Tibial nerve (tissue), 3 donors: ENCODE results near the gene KLHDC8B.

Experiments
- POLR2A ChIP-seq, 2 donors: fragments of 450-650 bp; IDR thresholded peaks; one replicate each; pipeline ENCODE4 v1.6.1; 2017; ENCODE audit warnings: antibody characterized with exemption in 2 of 2, mild to moderate bottlenecking in 2 of 2, moderate library complexity in 2 of 2
- TF ChIP-seq, protein P1 (sequence below), 5 experiments: fragments of 200-600 bp in 3 of 5; fragments of 450-650 bp in 2 of 5; sonication (generic) in 3 of 5; IDR thresholded peaks; one replicate each; pipeline ENCODE4 v1.5.1; 2016 to 2019; ENCODE audit warnings: antibody characterized with exemption in 5 of 5, mild to moderate bottlenecking in 3 of 5, moderate library complexity in 2 of 5

DNA sequence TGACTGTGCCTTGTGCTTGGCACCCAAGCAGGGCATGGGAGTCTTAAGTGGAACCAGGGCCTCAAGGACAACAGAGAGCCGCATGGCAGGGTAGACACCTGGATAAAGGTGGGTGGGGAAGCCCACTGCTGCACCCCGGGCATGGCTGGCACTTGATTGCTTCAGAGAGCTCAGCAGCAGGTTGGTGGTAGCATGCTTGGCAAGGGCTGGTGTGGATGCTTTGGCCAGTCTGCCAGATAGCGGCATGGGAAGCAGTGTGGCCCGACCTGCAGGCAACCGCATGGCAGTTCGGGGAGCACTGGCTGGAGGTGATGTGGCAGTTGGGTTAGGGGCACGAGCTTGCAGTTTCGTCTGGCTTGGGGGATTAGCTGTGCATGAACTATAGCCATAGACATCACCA, 7.8 kb upstream of the KLHDC8B start:
- TF ChIP-seq, protein P1, sequence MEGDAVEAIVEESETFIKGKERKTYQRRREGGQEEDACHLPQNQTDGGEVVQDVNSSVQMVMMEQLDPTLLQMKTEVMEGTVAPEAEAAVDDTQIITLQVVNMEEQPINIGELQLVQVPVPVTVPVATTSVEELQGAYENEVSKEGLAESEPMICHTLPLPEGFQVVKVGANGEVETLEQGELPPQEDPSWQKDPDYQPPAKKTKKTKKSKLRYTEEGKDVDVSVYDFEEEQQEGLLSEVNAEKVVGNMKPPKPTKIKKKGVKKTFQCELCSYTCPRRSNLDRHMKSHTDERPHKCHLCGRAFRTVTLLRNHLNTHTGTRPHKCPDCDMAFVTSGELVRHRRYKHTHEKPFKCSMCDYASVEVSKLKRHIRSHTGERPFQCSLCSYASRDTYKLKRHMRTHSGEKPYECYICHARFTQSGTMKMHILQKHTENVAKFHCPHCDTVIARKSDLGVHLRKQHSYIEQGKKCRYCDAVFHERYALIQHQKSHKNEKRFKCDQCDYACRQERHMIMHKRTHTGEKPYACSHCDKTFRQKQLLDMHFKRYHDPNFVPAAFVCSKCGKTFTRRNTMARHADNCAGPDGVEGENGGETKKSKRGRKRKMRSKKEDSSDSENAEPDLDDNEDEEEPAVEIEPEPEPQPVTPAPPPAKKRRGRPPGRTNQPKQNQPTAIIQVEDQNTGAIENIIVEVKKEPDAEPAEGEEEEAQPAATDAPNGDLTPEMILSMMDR (IDR thresholded peaks at IDR 0.05): no peak
- TF ChIP-seq POLR2A (IDR thresholded peaks at IDR 0.05): no peak
